ENCODE data around the gene FAM78A.
"Not testable (repeated sequence)": the region's sequence is repeated elsewhere in the genome, so short reads cannot be mapped to it uniquely, and the experiment has no call there.

The FAM78A gene

DNA sequence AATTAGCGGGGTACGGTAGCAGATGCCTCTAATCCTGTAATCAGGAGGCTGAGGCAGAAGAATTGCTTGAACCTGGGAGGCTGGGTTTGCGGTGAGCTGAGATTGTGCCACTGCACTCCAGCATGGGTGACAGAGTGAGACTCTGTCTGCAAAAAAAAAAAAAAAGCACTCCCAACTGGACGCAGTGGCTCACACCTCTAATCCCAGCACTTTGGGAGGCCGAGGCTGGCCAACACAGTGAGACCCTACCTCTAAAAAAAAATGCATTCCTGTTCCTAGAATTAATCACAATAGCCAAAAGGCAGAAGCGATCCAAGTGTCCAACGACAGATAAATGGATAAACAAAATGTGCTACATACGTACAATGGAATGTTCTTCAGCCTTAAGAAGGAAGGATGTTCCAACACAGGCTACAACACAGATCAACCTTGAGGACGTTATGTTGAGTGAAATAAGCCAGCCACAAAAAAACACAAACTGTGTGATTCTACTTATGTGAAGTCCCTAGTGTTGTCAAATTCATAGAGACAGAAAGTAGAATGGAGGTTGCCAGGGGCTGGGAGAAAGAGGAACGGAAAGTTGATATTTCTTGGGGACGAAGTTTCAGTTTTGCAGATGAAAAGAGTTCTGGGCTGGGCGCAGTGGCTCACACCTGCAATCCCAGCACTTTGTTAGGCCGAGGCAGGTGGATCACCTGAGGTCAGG lies 13.8 kb downstream of the FAM78A start:
- no peak for DNase-seq

DNA sequence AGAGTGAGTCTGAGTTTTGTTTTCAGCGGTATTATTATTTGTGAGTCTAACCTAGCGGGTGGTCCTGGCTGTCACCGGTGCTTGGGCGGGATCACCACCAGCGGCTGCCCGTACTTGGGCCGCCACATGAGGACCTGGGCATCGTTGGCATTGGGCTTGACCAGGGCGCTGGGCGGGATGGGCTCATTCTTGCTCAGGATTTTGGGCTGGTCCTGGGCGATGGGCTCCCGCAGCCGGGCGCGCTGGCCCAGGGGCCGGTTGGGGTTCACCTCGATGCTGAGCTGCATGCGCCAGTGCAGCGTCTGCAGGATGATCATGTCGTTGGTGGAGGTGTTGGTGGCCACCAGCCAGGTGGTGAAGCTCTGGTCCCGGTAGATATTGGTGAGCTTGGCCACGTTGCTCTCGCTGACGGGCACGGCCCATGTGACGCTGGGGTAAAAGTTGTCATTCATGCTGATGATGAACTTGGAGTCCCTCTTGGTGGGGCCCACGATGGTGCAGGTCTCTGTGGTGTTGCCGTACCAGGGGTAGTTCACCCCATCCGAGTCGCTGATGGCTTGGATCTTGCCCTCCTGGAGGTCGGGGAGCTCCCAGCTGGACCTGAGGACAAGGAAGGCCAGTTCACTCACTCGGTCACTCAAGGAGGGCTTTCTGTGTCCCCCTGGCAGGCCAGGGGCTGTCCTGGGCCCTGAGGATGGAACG lies 15.4 kb downstream of the FAM78A start:
- DNase-seq: no peak

DNA sequence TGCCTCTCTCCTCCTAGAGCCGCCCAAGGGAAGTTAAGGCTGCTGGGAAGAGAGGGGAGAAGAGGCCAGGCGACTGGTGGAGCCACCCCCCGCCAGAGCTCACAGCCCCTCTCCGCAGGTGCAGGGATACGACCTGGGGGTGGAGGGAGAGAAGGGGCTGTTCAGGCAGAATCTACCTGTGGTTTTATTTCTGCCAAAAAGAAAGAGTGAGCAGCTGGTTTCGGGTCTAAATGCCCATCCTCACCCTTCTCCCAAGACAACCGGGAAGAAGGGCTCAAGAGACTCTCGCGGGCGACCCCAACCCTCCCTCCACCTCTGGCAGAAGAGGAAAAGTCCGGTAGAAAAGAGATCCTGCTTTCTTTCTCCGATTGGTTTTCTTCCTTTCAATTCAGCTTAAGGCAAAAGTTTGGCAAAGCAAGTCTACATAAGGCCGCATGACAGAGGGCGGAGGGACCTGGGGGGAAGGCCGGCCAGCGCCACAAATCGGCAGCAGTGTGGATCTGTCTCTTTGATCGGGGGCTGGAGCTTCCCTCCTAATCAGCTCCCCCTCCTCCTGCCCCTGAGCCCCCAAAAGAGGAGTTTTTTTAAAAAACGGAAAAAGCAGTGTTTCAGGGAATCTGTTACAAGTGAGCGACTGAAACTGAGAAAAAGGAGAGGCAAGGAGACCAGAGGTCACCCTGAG lies 16.3 kb downstream of the FAM78A start:
- no peak for DNase-seq

DNA sequence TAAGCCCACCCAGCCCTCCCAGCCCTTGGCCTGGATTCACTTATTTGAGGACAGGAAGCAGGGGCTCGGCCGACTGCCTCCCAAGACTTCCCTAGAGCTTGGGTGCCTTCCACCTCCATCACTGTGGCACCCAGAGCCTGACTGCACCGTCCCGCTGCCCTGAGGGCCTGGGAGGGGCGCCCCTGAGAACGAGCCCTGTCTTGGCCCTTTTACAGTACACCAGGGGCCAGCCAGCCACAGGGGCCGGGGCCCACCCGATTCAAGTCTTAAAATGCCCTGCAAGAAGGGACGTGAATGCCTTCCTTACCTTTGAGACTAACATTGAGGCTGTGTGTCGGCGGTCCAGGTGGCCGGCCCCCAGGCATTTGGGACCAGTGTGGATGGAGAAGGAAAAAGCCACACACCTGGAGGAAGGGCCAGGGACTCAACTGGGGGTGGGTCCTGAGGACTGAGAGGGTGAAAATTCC lies 16.8 kb downstream of the FAM78A start:
- no peak for DNase-seq

DNA sequence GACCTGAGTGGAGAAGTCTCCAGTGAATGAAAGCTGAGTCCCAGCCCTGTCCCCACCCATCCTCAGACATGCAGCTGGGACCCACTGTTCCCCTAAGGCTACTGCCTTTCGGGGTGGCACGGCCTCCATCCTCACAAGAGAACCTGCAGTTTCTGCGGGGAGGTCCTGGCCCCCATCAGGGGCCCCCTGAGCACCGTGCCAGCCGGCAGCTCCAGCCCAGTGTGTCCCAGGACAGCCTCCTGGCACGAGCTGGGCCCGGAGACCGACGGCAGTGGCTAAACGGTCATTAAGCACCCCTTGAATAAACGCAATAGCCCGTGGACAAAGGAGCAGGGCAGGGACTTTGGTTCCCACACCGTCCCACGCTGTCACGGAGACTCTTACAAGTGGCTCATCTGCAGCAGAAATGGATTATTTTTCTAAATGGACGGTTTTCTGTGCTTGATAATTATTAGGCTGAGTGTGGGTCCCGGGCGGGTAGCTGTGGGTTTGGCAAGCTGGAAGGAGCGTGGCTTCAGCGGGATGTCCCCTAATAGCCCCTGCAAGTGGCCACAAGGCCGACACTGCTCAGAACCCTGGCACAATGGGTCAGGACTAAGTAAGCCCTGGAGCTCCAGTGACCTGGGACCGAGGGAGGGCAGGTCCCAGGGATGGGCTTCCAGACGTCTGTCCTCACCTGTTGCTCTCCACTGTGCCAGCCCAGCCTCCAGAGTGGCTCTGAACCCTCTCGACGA lies 17.4 kb downstream of the FAM78A start:
- no peak for DNase-seq

DNA sequence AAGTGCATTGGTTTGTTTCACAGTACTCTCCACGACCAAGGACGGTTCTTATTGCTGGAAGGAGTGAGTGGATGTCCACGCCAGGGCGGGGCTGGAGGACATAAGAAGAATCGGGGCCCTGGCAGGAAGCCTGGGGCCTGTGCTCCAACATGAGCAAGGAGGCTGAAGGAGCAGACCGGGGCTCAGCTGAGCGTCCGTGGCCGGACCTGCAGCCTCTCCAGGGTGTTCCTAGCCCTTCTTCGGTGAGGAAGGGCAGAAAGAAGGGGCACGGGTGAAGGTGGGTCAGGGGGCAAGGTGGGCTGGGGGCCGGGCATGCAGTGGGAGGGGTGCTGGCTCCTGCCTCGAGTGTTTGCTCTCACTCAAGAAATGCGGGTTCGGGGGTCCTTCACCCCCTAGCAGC lies 18.1 kb downstream of the FAM78A start:
- DNase-seq: no peak

DNA sequence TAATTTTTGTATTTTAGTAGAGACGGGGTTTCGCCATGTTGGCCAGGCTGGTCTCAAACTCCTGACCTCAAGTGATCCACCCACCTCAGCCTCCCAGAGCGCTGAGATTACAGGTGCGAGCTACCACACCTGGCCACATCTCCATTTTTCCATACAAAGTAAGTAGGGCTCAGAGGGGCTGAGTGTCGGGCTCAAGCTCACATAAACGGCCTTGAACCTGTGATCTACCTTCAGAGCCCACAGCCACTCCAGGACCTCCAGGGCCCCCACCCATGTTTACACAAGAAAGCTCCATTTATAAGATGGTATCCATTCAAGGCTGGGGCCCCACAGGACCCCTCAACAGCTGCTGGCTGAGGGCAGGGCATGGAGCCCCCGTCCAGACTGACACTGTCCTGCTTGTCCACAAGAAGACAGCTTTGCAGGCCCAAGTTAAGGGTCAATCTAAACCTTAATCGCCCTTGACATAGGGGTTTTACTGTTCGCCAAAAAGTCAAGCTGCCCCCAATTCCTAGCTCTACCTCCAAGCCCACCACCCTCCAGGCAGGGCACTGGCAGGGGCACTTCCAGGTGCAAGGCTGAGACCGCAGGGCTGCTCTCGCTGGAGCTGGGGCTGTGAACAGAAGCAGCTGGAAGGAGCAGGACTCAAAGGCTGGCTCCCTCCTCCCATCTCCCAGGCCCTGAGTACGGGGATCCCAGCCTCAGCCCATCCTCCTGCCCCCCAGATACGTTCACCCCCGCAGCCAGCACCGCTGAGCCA lies 18.9 kb downstream of the FAM78A start:
- DNase-seq: no peak

DNA sequence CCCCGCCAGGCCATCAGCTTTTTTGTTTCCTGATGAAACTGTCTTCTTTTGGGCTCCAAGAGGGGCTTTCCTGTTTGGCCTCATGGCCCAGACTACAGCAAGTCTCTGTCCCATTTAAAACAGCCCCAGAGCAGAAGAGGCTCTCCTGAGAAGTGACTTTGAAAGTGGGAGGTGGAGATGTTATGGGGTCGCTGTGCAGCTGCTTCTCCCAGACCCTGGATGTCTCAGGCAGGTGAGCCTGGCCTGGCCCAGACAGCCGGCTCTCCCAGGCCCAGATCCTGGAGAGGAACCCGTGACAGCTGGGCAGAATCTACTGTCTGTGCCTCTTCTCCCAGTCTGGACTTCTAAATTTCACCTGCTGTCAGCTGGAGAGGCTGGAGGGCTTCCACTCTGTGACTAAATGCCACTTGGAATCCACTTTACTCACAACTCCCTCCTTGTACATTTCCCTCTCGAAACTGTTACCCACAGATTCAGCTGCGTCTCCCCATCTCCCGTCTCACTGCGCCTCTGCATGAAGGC lies 20.6 kb downstream of the FAM78A start:
- DNase-seq: no peak

DNA sequence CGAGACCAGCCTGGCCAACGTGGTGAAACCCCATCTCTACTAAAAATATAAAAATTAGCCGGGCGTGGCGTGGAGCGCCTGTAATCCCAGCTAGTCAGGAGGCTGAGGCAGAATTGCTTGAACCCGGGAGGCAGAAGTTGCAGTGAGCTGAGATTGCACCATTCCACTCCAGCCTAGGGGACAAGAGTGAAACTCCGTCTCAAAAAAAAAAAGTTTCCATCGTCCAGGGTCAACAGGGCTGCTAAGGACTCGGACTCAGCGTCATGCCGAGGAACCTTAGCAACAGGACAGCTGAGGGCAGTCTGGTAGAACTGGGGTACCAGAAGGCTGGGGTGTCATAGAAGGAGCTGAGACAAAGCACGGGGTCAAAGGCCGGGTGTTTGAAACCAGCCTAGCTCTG lies 21.7 kb downstream of the FAM78A start:
- no peak for DNase-seq

DNA sequence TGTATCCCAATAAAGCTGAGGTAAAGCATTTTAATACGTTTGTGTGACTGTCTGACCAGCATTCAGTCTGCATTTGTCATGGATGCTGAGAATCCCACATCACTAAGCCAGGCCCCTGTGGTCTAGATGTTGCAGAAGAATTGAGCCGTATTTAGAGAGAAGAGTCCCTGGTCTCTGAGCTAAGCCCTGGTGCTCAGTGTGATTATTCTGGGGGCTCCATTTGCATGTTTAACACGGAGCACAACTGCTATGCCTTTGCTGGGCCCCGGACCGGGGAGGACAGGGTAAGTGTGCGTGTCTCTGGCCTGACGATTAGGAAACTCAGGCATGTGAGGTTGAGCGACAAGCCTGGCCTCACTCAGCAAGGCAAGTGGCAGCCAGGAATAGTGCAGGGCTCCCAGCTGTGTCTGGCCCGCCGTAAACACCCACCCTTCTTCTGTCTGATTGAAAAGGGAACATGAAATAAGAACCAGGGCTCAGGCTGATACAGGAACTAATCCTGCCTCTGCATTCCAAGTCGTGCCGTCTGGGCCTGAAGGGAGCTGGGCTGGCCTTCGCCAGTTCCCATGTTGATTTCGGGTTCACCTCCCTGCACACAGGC lies 22.3 kb downstream of the FAM78A start:
- DNase-seq: no peak

DNA sequence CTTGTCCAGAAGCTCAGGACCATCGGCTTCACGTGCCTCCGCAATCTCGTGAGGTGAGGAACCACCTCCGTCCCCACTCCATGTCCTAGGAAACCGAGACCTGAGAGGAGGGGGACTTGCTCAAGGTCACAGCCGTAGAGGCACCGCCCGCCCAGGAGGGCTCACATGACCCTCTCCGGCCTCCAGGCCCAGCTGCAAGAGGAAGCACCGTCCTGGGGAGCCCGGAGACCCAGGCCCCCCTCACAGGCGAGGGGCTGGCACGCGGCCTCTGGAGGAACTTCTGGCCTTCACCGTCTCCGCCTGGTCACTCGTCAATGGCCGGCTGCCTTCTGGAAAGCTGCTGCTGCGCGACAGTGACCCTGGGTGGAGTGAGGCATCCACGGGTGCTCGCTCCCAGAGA lies 24.2 kb downstream of the FAM78A start:
- DNase-seq: no peak

DNA sequence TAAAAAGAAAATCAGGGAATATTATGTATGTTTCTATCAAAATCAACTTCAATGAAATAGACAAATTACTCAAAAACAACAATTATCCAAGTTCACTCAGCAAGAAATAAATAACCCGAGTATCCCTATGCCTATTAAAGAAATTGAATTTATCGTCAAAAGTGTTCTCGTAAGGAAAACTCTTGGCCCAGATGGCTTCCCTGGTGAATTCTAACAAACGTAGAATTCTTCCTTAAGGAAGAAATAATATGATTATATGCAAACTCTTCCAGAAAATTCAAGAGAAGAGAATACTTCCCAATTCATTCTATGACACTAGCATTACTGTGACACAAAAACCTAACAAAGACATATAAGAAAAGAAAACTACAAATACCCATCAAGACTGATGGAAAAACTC lies 29.7 kb downstream of the FAM78A start:
- no peak for DNase-seq

DNA sequence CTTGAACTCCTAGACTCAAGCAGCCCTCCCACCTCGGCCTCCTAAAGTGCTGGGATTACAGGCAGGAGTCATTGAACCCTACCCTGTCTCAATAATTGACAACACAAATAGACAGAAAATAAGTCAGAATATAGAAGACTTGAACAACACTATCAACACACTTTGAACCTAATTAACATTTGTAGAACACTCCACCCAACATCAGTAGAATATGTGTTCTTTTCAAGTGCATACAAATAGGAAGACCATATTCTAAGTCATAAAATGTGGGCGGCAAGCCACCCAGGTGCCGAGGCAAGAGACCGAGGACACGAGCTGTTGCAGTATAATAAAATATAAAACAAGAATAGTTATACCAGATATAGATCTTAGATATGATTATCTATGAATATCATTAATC lies 32.0 kb downstream of the FAM78A start:
- not testable (repeated sequence) for DNase-seq

DNA sequence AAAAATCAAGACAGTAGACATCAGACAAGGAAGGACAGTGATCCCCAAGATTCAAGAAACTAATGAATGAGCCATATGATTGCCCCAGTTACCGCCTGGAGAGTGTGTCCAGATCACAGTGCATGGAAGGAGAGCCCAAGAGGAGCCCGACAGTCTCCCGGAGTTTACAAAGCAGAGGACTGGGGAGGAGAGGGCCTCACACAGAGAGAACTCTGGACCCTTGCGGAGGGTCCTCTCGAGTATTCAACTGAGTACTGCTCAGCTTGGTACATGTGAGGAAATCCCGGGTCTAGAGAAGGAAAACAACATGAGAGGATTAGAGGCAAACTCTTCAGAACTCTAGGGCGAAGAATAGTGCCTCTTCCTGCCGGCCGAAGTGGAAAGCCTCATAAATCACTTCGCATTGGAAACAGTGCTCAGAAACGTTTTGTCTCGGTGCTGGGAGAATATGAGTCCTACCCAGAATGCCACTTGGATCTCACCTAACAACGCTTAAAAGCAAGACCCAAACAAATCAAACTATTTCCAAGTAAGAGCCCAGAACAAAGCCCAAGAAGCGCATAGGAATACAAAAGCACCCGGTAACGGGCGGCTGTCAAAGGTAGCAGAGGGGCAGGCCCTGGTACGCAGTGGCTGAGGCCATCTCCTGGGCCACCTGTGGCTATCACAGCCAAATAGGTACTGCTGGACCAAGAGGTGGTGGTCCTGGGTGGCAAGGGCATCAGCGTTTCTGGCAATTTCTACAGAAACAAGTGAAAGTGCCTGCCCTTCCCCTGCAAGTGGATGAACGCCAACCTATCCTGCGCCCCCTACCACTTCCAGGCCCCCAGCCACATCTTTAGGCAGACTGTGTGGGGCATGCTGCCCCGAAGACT lies 36.0 kb downstream of the FAM78A start:
- DNase-seq: no peak

DNA sequence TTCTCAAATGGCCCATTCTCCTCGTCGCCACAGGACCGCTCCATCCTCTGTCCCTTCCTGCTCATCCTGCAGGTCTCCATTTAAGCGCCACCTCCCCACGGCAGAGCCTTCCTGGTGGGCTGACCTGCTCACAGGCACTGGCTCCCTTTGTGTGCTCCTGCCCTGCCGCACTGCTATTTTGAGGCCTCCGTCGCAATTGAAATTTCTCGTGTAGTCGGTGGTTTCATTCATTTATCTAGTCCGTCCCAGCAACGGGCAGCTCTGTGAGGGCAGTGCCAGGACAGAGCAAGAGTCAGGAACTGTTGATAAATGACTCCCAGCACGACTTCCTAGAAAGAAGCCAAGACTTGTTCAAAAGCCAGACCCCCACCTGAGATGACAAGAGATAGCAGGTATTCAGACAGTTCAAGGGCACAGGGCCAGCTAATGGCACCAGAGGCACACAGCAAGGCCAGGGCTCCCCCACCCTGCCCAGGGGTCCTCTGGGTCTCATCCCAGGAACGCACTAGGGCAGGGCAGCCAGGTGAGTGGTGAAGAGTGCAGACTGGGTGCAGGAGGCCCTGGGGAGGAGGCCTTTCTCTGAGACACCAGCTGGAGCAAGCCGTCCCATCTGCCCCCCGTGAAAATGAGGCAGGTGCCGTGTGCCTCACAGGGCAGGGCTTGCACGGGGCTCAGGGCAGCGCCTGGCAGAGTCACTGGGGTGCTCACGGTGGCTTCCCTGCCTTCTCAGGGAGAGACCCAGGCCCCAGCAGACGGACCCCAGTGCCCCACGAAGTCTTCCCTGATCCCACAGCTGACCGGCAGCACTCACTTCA lies 36.9 kb downstream of the FAM78A start:
- no peak for DNase-seq

DNA sequence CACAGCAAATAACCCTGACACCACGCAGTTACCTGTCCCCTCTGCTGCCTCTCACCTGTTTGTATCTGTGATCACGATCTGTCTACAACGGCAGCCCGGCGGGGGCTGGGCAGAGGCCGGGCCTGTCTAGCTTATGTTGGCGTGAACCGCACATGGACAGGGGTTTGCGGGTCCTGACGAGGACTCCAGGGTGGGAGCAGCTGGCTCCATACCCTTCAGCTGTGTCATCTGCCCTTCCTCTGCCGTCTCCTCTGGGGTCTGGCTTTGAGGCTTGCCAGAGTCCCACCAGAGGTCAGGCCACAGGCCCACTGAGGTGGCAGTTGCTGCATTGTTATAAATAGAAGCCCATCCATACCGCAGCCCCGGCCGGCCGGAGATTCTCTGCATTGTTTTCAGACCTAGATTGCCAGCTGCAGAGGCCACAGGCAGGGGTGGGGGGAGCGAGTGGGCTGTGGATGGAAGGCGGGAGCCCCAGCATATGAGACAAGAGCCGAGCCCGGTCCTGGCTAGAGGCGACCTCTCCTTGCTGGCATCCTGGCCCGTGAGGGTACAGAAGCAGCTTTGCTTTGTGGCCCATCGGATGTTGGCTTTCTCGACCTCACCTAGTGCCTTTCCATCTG lies 37.8 kb downstream of the FAM78A start:
- DNase-seq: no peak

DNA sequence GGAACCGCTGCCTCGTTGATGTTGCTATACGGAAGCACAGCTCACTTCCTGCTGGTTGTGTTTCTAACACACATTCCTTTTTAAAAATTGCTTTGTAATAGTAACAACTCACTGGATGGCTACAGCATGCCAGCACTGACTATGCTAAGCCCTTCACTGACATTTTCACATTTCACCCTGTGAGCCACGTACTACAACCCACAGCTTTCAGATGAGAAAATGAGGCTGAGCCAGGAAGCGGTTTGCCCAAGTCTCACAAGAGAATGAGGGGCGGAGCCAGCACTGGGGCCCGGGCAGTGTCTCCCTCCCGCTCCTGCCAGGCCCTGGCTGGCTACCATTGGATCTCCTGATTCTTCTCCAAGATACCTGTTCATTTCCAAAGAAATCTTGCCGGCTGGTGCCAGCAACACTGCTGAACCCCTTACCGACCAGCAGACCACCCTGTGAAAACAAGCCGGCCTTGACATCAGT lies 38.3 kb downstream of the FAM78A start:
- DNase-seq: peak; percentile 90

DNA sequence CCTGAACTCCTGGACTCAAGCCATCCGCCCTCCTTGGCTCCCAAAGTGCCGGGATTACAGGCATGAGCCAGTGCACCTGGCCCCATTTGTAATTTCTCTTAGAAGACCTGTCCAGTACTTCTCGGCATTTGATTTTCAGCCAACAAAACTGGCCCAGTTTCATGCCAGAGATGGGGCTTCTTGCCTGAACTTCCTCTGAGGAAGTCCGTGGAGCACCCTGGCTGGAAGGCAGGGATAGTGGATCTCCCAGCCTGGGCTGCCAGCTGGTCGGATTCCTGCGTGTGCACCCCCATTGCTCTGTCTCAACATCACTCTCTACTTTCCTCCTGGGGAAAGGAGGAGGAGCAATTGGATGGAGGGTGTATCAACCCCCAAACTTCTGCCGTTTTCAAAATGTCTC lies 39.0 kb downstream of the FAM78A start:
- no peak for DNase-seq

DNA sequence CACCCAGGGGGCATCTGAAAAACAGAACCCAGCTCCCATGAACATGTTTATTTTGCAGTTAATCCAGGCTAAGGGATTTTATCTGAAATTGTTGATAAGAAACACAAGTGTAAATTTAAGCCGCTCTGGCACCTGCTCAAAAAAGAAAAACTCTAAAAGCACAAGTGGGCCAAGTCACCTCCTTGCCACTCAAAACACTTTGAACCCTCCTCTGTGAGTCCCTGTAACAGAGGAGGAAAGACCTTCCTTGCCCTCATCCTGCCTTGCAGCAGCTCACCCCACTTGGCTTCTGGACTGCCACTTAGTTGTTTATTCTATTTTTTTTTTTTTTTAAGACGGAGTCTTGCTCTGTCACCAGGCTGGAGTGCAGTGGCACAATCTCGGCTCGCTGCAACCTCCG lies 39.5 kb downstream of the FAM78A start:
- DNase-seq: no peak
